CD4-positive, alpha-beta T cell treated with Interleukin-10 for 1 hour (primary cell): ENCODE measurements around the gene MBNL1.

ENCODE experiments used
- DNase-seq: peaks from one replicate; pipeline ENCODE4 v3.0.0-alpha.2; 2020

The MBNL1 gene

GRCh38 chr3:152268555-152269055, at the start of gene MBNL1:
MBNL1 (plus strand) TSS chr3:152268929; CDS start chr3:152300194, 31,265 bp downstream.
- peak; percentile 90 for DNase-seq

- no peak for DNase-seq
Measured at GRCh38 chr3:152219216-152219615, 49.5 kb upstream of the MBNL1 start.

- DNase-seq: no peak
Measured at GRCh38 chr3:152219769-152220255, 48.9 kb upstream of the MBNL1 start.

- DNase-seq: no peak
Measured at GRCh38 chr3:152222327-152222726, 46.4 kb upstream of the MBNL1 start.

GRCh38 chr3:152225201-152225600, 43.5 kb upstream of the MBNL1 start:
- DNase-seq: no peak

GRCh38 chr3:152226176-152226575, 42.6 kb upstream of the MBNL1 start:
- no peak for DNase-seq

- no peak for DNase-seq
Measured at GRCh38 chr3:152227027-152227426, 41.7 kb upstream of the MBNL1 start.

- DNase-seq: no peak
Measured at GRCh38 chr3:152229692-152230091, 39.0 kb upstream of the MBNL1 start.

- DNase-seq: no peak
Measured at GRCh38 chr3:152230370-152230769, 38.4 kb upstream of the MBNL1 start.

- no peak for DNase-seq
Measured at GRCh38 chr3:152232001-152232400, 36.7 kb upstream of the MBNL1 start.

- no peak for DNase-seq
Measured at GRCh38 chr3:152232679-152233078, 36.0 kb upstream of the MBNL1 start.

GRCh38 chr3:152234657-152235375, 33.9 kb upstream of the MBNL1 start:
- no peak for DNase-seq

GRCh38 chr3:152235709-152236298, 32.9 kb upstream of the MBNL1 start:
- no peak for DNase-seq

- no peak for DNase-seq
Measured at GRCh38 chr3:152236716-152237115, 32.0 kb upstream of the MBNL1 start.

- peak; percentile 41 for DNase-seq
Measured at GRCh38 chr3:152241142-152242017, 27.3 kb upstream of the MBNL1 start.

GRCh38 chr3:152243301-152243711, 25.4 kb upstream of the MBNL1 start:
- DNase-seq: peak; percentile 67

- peak; percentile 50 for DNase-seq
Measured at GRCh38 chr3:152243721-152244516, 24.8 kb upstream of the MBNL1 start.

GRCh38 chr3:152244517-152244888, 24.2 kb upstream of the MBNL1 start:
- no peak for DNase-seq

GRCh38 chr3:152245498-152246170, 23.1 kb upstream of the MBNL1 start:
- peak; percentile 40 for DNase-seq

- no peak for DNase-seq
Measured at GRCh38 chr3:152251916-152252315, 16.8 kb upstream of the MBNL1 start.

- DNase-seq: no peak
Measured at GRCh38 chr3:152252755-152253154, 16.0 kb upstream of the MBNL1 start.

GRCh38 chr3:152253514-152253913, 15.2 kb upstream of the MBNL1 start:
- no peak for DNase-seq
